GM18526 (cell line): ENCODE results near the gene KASH5.

Experiments used
- POLR2A ChIP-seq: IDR thresholded peaks from 3 replicates; pipeline ENCODE4 v1.6.1; 2011; ENCODE audit not compliant: insufficient read length; ENCODE audit errors: extremely low read depth

Gene KASH5

GRCh38 chr19:49434907-49435583 lies 47.0 kb downstream of the KASH5 start:
- TF ChIP-seq POLR2A, result no peak

DNA sequence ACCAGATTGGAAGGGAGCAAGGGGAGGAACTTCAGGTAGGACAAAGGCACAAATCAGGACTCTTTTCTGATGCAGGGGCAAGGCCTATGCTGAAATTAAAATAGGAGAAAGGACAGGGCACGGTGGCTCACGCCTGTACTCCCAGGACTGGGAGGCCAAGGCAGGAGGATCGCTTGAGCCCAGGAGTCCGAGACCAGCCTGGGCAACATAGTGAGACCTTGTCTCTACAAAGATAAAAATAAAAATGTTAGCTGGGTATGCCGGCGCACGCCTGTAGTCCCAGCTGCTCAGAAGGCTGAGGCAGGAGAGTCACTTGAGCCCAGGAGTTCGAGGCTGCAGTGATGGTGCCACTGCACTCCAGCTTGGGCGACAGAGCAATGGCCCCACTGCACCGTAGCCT lies 47.6 kb downstream of the KASH5 start:
- no peak for TF ChIP-seq POLR2A

DNA sequence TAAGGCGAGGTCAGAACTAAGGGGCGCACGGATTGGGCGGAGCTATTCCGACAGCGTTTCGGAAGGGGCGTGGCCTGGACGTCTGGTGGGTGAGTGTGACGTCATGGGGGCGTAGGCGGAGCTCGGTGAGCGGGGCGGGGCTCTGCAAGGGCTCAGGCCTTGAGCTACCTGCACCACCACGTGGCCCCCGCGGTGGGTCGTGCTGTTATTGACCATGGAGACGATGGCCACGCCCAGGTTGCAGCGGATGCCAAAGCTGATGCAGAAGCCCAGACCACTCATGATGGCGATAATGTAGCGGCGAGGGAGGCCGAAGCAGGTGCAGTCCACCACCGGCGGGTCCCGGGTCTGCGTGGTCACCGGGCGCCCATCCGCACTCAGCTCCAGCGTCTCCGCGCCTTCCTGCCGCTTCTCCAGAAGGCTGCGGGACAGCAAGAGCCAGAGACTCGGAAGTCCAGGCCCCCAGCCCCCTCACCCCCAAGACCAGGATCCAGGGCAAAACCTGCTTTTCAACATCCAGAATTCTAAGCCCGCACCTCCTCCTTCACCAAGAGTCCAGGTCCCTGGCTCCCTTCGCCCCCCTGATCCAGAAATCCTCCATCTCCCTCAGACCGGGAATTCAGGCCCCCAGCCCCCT lies 48.5 kb downstream of the KASH5 start:
- TF ChIP-seq POLR2A, result no peak

GRCh38 chr19:49437231-49437630 lies 49.2 kb downstream of the KASH5 start:
- no peak for TF ChIP-seq POLR2A

- no peak for TF ChIP-seq POLR2A
Measured at GRCh38 chr19:49438261-49438660, 50.2 kb downstream of the KASH5 start.

GRCh38 chr19:49439836-49440235 lies 51.8 kb downstream of the KASH5 start:
- TF ChIP-seq POLR2A, result no peak

DNA sequence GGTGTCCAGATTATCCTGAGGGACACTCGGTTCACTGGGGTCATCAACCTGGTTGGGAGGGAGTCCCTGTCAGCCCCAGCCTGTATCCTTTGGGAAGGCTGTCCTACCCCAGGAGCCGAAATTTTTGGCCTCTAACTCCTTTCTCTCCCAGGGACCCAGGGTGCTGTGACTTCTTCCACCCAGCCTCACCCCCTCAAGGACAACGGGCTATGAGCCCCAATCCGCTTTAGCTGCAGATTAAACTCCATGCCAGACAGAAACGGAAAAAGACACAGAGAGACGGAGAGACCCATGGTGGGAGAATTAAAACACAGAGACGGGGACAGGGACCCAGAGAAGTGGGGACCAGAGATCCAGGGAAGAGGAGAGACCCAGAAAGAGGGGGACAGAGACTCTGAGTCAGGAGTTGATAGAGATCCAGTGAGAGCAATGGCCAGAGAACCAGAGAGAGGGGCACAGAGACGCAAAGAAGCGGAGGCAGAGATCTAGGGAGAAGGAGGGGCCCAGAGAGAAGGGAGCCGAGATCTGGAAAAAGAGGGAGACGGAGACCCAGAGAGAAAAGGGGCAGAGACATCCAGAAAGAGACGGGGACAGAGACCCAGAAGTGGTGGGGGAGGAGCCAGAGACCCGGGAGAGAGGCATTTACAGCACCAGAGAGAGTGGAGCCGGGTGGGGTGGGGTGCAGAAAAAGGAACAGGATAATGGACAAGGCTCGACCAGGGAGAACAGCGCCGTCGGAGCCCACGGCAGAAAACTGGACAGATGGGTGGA lies 52.6 kb downstream of the KASH5 start:
- no peak for TF ChIP-seq POLR2A

- no peak for TF ChIP-seq POLR2A
Measured at GRCh38 chr19:49441210-49441959, 53.3 kb downstream of the KASH5 start, which contains the start of gene SLC17A7. Gene SLC17A7, minus strand, starts transcription at chr19:49441527. Its CDS starts 148 bp downstream, at chr19:49441379.

DNA sequence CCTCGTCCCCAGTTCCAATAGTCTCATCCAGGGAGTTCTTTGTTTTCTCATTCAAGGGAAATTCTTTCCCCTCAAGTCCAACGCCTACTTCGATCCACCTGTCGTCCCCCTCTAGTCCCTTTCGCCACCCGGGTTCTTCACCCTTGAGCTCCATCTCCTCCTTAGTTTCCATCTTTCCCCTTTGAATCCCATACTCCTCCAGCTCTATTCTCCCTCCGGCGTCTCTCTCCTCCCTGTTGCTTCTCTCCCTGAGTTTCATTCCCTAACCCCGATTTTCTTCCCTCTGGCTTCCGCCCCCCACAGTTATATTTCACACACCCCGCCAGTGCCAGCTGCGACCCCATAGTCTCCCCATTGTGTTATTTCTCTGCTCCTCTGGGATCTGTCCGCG lies 53.9 kb downstream of the KASH5 start:
- TF ChIP-seq POLR2A, result no peak

DNA sequence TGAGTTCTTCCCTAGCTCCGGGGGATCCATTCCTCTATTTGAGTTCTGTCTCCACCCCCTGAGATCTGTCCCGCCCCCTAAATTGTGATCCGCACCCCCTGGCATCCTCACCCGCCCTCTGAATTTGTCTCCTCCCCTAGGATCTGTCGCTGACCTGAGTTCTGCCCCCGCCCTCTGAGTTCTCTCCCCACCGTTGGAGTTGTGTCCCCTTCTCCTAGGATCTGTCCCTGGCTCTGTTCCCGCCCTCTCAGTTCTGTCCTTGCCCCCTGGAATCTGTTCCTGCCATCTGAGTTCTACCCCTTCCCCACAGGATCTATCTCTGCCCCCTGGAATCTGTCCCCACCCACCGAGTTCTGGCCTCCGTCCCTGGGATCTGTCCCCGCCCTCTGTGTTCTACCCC lies 54.3 kb downstream of the KASH5 start:
- TF ChIP-seq POLR2A, result no peak

DNA sequence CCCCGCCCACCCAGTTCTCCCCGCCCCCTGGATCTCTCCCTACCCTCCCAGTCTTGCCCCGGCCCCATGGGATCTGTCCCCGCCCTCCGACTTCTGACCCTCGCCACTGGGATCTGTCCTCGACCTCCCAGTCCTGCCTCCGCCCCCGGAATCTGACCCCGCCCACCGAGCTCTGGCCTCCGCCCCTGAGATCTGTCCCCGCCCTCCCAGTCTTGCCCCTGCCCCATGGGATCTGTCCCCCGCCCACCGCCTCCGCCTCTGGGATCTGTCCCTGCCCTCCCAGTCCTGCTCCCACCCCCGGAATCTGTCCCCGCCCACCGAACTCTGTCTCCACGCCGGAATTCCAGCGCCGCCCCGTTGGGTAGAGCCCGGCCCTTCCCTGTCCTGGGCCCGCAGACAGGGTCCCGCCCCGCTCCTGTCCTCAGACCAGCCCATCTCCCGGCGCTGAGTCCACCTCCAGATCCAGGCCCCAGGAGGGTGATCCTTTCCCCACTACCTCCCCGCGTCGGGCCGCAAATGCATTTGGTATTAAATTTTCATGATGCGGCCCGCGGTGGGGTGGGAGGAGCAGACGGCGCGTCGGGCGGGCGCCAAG lies 54.8 kb downstream of the KASH5 start:
- no peak for TF ChIP-seq POLR2A

GRCh38 chr19:49443366-49444099 lies 55.5 kb downstream of the KASH5 start:
- TF ChIP-seq POLR2A, result no peak

DNA sequence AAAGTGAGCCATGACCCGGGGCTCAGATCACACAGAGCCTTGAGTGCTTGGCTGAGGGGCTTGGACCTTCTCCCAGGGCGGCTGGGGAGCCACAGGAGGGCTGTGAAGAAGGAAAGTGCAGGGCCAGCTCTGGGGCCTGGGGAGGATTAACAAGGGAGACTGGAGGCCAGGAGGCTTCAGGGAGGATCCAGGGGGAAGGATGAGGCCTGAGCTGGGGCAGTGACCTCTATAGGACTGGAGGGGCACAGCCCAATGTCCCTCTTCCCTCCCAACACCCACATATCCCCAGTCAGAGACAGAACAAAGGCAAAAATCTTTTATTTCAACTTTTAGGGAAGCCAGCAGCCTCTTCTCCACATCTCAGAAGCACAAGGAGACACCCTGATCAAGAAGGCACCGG lies 57.9 kb downstream of the KASH5 start:
- TF ChIP-seq POLR2A, result no peak
